HepG2 (cell line): Measurements from ENCODE around the gene ZNF844. TPM values are rescaled to one million over a fixed set of nuclear protein-coding genes. Genes with fewer than 3 reads are reported as not detected.

Experiments
- ATAC-seq: fragments of 200-7000 bp; cut with Tn5 transposase; 3 replicates; pipeline ENCODE4 v1.9.1; 2020; ENCODE audit warnings: mild to moderate bottlenecking, moderate library complexity
- BruUV-seq: library from RNA; stranded (reverse); fragments of 400-500 nt; replicated peaks from 2 replicates; lab custom pipeline; 2021; lab: Mats Ljungman, UMichigan
- CTCF ChIA-PET: fragments of 300-600 bp; formaldehyde crosslinking; extraction: SDS; loops from one replicate; lab custom pipeline; 2021; ENCODE audit warnings: low total read pairs, inconsistent platforms, low intra/inter-chr PET ratio; lab: Yijun Ruan, JAX
- POLR2A ChIA-PET: fragments of 350-600 bp; sonication (Branson Sonifier 250); formaldehyde crosslinking; loops from one replicate; lab custom pipeline; 2020; ENCODE audit warnings: antibody characterized with exemption, inconsistent platforms; lab: Yijun Ruan, JAX
- DNase-seq: peaks from one replicate; pipeline ENCODE4 v3.0.0-alpha.2; 2015; ENCODE audit warnings: low spot score
- FAIRE-seq: peaks from 3 replicates; lab custom pipeline; 2011; peaks lifted over from hg19 to GRCh38; lab: Jason Lieb, UNC
- H2AFZ ChIP-seq: one replicate; pipeline ENCODE4 v1.6.1; 2011; ENCODE audit warnings: low read length, inconsistent platforms
- H3K27ac ChIP-seq: fragments of 300-600 bp; 3 replicates; pipeline ENCODE4 v1.8.0; 2011; ENCODE audit warnings: mixed run types, mild to moderate bottlenecking, mixed read lengths, low read length, inconsistent platforms; ENCODE audit not compliant: insufficient read depth; ENCODE audit errors: extremely low read length
- H3K27me3 ChIP-seq, 2 experiments: fragments of 200-600 bp in 1 of 2; 2 replicates in 1 of 2; 3 replicates in 1 of 2; pipeline versions ENCODE4 v1.6.0 to v1.8.0; 2011; ENCODE audit warnings: low read length in 2 of 2, mild to moderate bottlenecking in 2 of 2, moderate library complexity in 2 of 2, inconsistent platforms in 1 of 2; ENCODE audit not compliant: insufficient read depth in 2 of 2, control insufficient read depth in 1 of 2
- H3K36me3 ChIP-seq, 2 experiments: fragments of 200-600 bp in 1 of 2; replicated peaks in 1 of 2; 2 replicates in 1 of 2; 3 replicates in 1 of 2; pipeline versions ENCODE4 v1.5.1 to v1.8.0; 2011; ENCODE audit warnings: low read length in 2 of 2, inconsistent platforms in 1 of 2; ENCODE audit not compliant: insufficient read depth in 2 of 2, control insufficient read depth in 1 of 2
- H3K4me1 ChIP-seq: 2 replicates; pipeline ENCODE4 v1.5.1; 2012; ENCODE audit warnings: low read length, inconsistent platforms; ENCODE audit not compliant: insufficient read depth
- H3K4me2 ChIP-seq: 2 replicates; pipeline ENCODE4 v1.6.0; 2011; ENCODE audit warnings: low read depth, low read length, inconsistent platforms
- H3K4me3 ChIP-seq, 3 experiments: fragments of 200-600 bp in 1 of 3; sonication (generic), shearing (Covaris generic) in 1 of 3; replicated peaks in 1 of 3; 2 replicates each; pipeline ENCODE4 v1.5.1; 2011 to 2016; ENCODE audit warnings: low read length in 3 of 3, inconsistent platforms in 2 of 3, low read depth in 2 of 3, mild to moderate bottlenecking in 2 of 3, control low read depth in 1 of 3, mixed read lengths in 1 of 3; ENCODE audit not compliant: insufficient read depth in 1 of 3
- H3K79me2 ChIP-seq: one replicate; pipeline ENCODE4 v1.6.1; 2011; ENCODE audit warnings: low read length, inconsistent platforms; ENCODE audit not compliant: insufficient read depth
- H3K9ac ChIP-seq: 2 replicates; pipeline ENCODE4 v1.6.0; 2011; ENCODE audit warnings: mild to moderate bottlenecking, low read depth, low read length, inconsistent platforms; ENCODE audit not compliant: insufficient read depth
- H3K9me3 ChIP-seq: 2 replicates; pipeline ENCODE4 v1.5.1; 2012; ENCODE audit warnings: mild to moderate bottlenecking, low read length
- H4K20me1 ChIP-seq: 2 replicates; pipeline ENCODE4 v1.6.0; 2011; ENCODE audit warnings: inconsistent platforms, mild to moderate bottlenecking, low read length, moderate library complexity; ENCODE audit not compliant: insufficient read depth
- CC2D1A ChIP-seq: sonication (generic); formaldehyde crosslinking; IDR thresholded peaks from 2 replicates; pipeline ENCODE4 v1.8.1; 2023; ENCODE audit warnings: mild to moderate bottlenecking, missing genetic modification reagents
- CEBPB ChIP-seq: IDR thresholded peaks from 2 replicates; pipeline ENCODE4 v1.6.1; 2011; ENCODE audit warnings: low read depth, low read length, improper control_type of control experiment, borderline replicate concordance
- CEBPG ChIP-seq: IDR thresholded peaks from 2 replicates; pipeline ENCODE4 v1.6.1; 2016
- HNRNPH1 ChIP-seq: fragments of 200-400 bp; formaldehyde crosslinking; optimal IDR thresholded peaks from 2 replicates; pipeline ENCODE3; 2017; ENCODE audit warnings: mild to moderate bottlenecking, low read depth, low read length
- THYN1 ChIP-seq: sonication (generic); formaldehyde crosslinking; IDR thresholded peaks from 2 replicates; pipeline ENCODE4 v1.8.1; 2023; ENCODE audit warnings: low read depth, mild to moderate bottlenecking, moderate library complexity, missing genetic modification reagents, borderline replicate concordance
- TRIM24 ChIP-seq: sonication (generic); formaldehyde crosslinking; IDR thresholded peaks from 2 replicates; pipeline ENCODE4 v1.8.0; 2022; ENCODE audit warnings: mild to moderate bottlenecking, missing genetic modification reagents
- ZNF30 ChIP-seq: sonication (generic); formaldehyde crosslinking; IDR thresholded peaks from 2 replicates; pipeline ENCODE4 v1.5.0; 2020; ENCODE audit warnings: mild to moderate bottlenecking, missing genetic modification reagents
- WGBS: methylation state at CpG from one replicate; pipeline ENCODE4 v1.1.6; 2017; ENCODE audit warnings: low lambda C conversion rate; 5-methylcytosine and 5-hydroxymethylcytosine counted together
- in situ Hi-C: cut with HindIII; loops from 2 replicates; pipeline ENCODE4 v1.10.0; 2017; ENCODE audit warnings: low pct_unique_long_range_greater_than_20kb; ENCODE audit not compliant: extremely low pct_ligation_motif_present
- intact Hi-C: fragments of 100-400 bp; cut with micrococcal nuclease; formaldehyde crosslinking; loops from one replicate; pipeline ENCODE4 v1.10.0; 2022; ENCODE audit not compliant: unreplicated experiment
- polyA plus RNA-seq, 8 experiments: library from polyadenylated mRNA; depleted of rRNA in 3 of 8; stranded (reverse) in 7 of 8; unstranded in 1 of 8; fragments of >200 nt; fragmentation: Illumina TruSeq in 4 of 8; extraction: Trizol in 4 of 8; gene quantifications; 2 replicates each; pipeline versions ENCODE4 v1.2.1 to v1.2.3, GENCODE V29; 2011 to 2016; ENCODE audit warnings: low read depth in 4 of 8, missing spikeins in 1 of 8, mixed read lengths in 1 of 8; ENCODE audit not compliant: insufficient read depth in 1 of 8
- total RNA-seq, 5 experiments: library from RNA; depleted of rRNA; stranded (reverse); fragments of >200 nt; fragmentation: Illumina TruSeq; extraction: Trizol; gene quantifications; 2 replicates each; pipeline ENCODE4 v1.2.3, GENCODE V29; 2016; ENCODE audit warnings: low read depth in 1 of 5
- TF ChIP-seq, protein P1 (sequence below): sonication (generic); formaldehyde crosslinking; IDR thresholded peaks from 2 replicates; pipeline ENCODE4 v1.5.0; 2020; ENCODE audit warnings: mild to moderate bottlenecking, missing genetic modification reagents
- TF ChIP-seq, protein P2 (sequence below): sonication (generic); formaldehyde crosslinking; IDR thresholded peaks from 2 replicates; pipeline ENCODE4 v1.4.0; 2020; ENCODE audit warnings: mild to moderate bottlenecking, missing genetic modification reagents

ZNF844 gene
- total and polyA plus RNA-seq, 2 of the 13 experiments (the other 11 are each of a cell fraction or from before 2014, with no cell fraction given), result 1.0 to 3.2 TPM

DNA sequence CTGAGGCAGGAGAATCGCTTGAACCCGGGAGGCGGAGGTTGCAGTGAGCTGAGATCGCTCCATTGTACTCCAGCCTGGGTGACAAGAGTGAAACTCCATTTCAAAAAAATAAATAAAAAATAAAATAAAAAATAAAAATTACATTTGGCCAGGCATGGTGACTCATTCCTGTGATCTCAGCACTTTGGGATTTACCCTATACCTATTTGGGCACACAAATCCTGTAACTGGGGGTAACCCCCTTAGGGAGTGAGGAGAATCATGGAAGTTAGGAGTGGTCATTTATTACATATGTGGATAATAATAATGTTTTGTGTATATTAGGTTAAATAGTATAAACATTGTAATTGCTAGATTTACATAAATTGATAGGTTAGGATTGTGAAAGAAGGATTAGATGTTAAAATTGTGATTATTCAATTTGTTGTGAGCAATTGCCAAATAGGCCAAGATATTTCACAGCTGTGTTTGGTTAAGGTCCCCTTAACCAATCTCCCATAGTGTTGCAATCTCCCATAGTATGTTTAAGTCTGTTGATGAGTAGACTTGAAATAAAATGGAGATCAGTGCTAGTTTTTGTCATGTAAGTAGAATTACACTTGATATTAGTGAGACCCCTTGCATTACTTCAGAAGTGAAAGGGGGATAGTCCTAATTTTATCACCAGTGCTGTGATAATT lies 30.7 kb downstream of the ZNF844 start:
- no peak for FAIRE-seq
- ChIA-PET POLR2A (no interaction called here), CTCF (no interaction called here)
- Histone ChIP-seq H3K36me3 (no peaks in the 10 kb centered on the region; a peak in 1 of 5 replicates), H2AFZ (no peak overlapping the region), H4K20me1 (no peaks in the 10 kb centered on the region), H3K4me1 (peaks cover 17% of the 10 kb centered on the region), H3K4me2 (no peak overlapping the region), H3K9ac (no peak overlapping the region), H3K27ac (no peak overlapping the region), H3K27me3 (no peaks in the 10 kb centered on the region), H3K9me3 (no peaks in the 10 kb centered on the region), H3K79me2 (peaks cover 2% of the 10 kb centered on the region), H3K4me3 (no peak overlapping the region)
- BruUV-seq, result no TSS peak
- 96% methylated on average over 4 of the region's 4 CpGs for WGBS
- in situ Hi-C loops, result no loop called here
- TF ChIP-seq, protein P1, sequence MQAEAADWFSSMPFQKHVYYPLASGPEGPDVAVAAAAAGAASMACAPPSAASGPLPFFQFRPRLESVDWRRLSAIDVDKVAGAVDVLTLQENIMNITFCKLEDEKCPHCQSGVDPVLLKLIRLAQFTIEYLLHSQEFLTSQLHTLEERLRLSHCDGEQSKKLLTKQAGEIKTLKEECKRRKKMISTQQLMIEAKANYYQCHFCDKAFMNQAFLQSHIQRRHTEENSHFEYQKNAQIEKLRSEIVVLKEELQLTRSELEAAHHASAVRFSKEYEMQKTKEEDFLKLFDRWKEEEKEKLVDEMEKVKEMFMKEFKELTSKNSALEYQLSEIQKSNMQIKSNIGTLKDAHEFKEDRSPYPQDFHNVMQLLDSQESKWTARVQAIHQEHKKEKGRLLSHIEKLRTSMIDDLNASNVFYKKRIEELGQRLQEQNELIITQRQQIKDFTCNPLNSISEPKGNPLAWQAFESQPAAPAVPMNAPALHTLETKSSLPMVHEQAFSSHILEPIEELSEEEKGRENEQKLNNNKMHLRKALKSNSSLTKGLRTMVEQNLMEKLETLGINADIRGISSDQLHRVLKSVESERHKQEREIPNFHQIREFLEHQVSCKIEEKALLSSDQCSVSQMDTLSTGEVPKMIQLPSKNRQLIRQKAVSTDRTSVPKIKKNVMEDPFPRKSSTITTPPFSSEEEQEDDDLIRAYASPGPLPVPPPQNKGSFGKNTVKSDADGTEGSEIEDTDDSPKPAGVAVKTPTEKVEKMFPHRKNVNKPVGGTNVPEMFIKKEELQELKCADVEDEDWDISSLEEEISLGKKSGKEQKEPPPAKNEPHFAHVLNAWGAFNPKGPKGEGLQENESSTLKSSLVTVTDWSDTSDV (CRISPR knock-in tag), result no peak
- TF ChIP-seq CEBPG (CRISPR knock-in tag), result 0 out of 2 replicates have a peak, but pooled peaks have one; percentile 16
- no peak for TF ChIP-seq CC2D1A (CRISPR knock-in tag)
- TF ChIP-seq ZNF30, result no peak
- peak; percentile 77 for TF ChIP-seq CEBPB
- TF ChIP-seq HNRNPH1, result no peak
- TF ChIP-seq TRIM24 (CRISPR knock-in tag), result no peak
- TF ChIP-seq, protein P2, sequence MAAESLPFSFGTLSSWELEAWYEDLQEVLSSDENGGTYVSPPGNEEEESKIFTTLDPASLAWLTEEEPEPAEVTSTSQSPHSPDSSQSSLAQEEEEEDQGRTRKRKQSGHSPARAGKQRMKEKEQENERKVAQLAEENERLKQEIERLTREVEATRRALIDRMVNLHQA, result no peak
- TF ChIP-seq THYN1 (CRISPR knock-in tag), result no peak
- no peak for ATAC-seq
- intact Hi-C loops, result no loop called here
- DNase-seq, result no peak
